ENCODE measurements around the gene TTC23L. TPM values are rescaled to one million over a fixed set of nuclear protein-coding genes. Genes with fewer than 3 reads are reported as not detected.

Gene TTC23L
- polyA plus RNA-seq, 1 experiment, result not detected

DNA sequence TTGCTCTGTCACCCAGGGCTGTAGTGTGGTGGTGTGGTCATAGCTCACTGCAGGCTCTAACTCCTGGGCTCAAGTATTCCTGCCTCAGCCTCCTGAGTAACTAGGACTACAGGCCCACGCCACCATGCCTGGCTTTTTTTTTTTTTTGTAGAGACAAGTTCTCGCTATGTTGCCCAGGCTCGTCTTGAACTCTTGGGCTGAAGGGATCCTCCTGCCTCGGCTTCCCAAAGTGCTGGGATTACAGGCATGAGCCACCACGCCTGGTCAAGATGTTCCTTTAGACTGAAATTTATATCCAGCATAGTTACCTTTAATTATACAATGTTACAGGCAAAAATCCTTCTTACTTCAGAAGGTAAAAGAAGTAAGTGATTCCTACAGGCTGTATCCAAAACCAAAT is 88.8 kb downstream of the TTC23L start:
- TF ChIP-seq CTCF (IDR thresholded peaks at IDR 0.05; ENCODE audit: insufficient read depth, low read depth, low read length), result no peak
- CTCF ChIA-PET, result no interaction called here
- Histone ChIP-seq H3K4me3 (ENCODE audit: low read depth, low read length) (no peak overlapping the region), H3K36me3 (ENCODE audit: control insufficient read depth, insufficient read depth, low read length) (peaks cover 5% of the 10 kb centered on the region), H3K27me3 (ENCODE audit: control insufficient read depth, insufficient read depth, low read length) (no peaks in the 10 kb centered on the region)
- POLR2A ChIA-PET, result no interaction called here
- no peak for DNase-seq (ENCODE audit: low read depth)

- Histone ChIP-seq H3K36me3 (ENCODE audit: control insufficient read depth, insufficient read depth, low read length) (peaks cover 6% of the 10 kb centered on the region), H3K27me3 (ENCODE audit: control insufficient read depth, insufficient read depth, low read length) (no peaks in the 10 kb centered on the region), H3K4me3 (ENCODE audit: low read depth, low read length) (no peak overlapping the region)
- ChIA-PET POLR2A (no interaction called here), CTCF (no interaction called here)
- no peak for TF ChIP-seq CTCF (IDR thresholded peaks at IDR 0.05; ENCODE audit: insufficient read depth, low read depth, low read length)
- no peak for DNase-seq (ENCODE audit: low read depth)
Observed at GRCh38 chr5:34928267-34928666, 89.3 kb downstream of the TTC23L start.

GRCh38 chr5:34929134-34929719 is 90.3 kb downstream of the TTC23L start, which contains the start of gene DNAJC21:
TSS of gene DNAJC21 (plus strand) at chr5:34929559. CDS start at chr5:34929820, 261 bp downstream.
- CTCF ChIA-PET, result interaction anchor here (0.6 to 1.7 kb wide), 5 partner anchors 13 to 1466 kb away, joined by 3 to 8 read pairs (median 4); partner anchors contain the start of genes BRIX1 and RAD1
- no peaks in the 10 kb centered on the region for H3K27me3 ChIP-seq (ENCODE audit: control insufficient read depth, insufficient read depth, low read length)
- H3K36me3 ChIP-seq (ENCODE audit: control insufficient read depth, insufficient read depth, low read length), result peaks cover 7% of the 10 kb centered on the region
- POLR2A ChIA-PET, result interaction anchor here (0.7 to 1.2 kb wide), 3 partner anchors 10 to 276 kb away, joined by 4 to 10 read pairs (median 5); partner anchors contain the start of genes BRIX1 and RAD1
- peak; percentile 81 for DNase-seq (ENCODE audit: low read depth)
- no peak for TF ChIP-seq CTCF (IDR thresholded peaks at IDR 0.05; ENCODE audit: insufficient read depth, low read depth, low read length)
- peak within 1 kb of the TSS; percentile 96 for H3K4me3 ChIP-seq (ENCODE audit: low read depth, low read length)

DNA sequence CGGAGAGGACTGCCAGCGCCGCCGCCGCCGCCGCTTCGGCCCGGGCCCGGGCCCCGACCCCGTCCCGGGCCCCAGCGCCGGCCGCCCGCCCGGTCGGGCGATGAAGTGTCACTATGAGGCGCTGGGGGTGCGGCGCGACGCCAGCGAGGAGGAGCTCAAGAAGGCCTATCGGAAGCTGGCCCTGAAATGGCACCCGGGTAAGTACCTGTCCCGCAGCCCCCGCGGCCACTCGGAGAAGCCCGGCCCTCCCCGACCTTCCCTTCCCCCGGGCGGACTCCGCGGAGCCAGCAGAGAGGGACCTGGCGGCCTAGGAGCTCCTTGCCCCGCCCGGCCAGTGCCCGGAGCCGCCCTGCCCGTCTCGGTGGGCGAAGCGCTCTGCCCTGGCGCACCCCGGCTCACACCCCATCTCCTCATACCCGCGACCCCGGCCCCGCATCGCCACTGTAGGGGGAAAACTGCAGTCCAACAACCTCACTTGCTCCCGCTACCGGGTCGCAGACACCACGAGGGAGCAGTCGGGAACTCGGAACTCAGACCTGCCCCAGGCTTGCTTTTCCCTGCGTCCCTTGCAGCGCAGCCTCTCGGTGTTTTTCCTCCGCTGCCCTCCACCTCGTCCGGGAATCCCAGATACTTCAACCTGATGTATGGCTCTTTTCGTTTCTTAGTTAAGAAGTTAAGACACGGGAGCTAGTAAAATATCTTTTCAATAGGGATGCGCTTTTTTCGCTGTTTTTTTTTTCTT is 90.9 kb downstream of the TTC23L start:
- ChIA-PET CTCF (interaction anchor here (1.2 to 1.7 kb wide), 4 partner anchors 10 to 17 kb away, joined by 4 to 8 read pairs (median 4); partner anchors contain the start of genes BRIX1 and RAD1), POLR2A (interaction anchor here (0.6 to 1.2 kb wide), 3 partner anchors 10 to 302 kb away, joined by 4 to 10 read pairs (median 5); partner anchors contain the start of genes BRIX1 and RAD1)
- no peak for TF ChIP-seq CTCF (IDR thresholded peaks at IDR 0.05; ENCODE audit: insufficient read depth, low read depth, low read length)
- peak overlapping the region; percentile 96 for H3K4me3 ChIP-seq (ENCODE audit: low read depth, low read length)
- no peaks in the 10 kb centered on the region for H3K27me3 ChIP-seq (ENCODE audit: control insufficient read depth, insufficient read depth, low read length)
- no peak for DNase-seq (ENCODE audit: low read depth)
- H3K36me3 ChIP-seq (ENCODE audit: control insufficient read depth, insufficient read depth, low read length), result peaks cover 7% of the 10 kb centered on the region

- peaks cover 7% of the 10 kb centered on the region for H3K36me3 ChIP-seq (ENCODE audit: control insufficient read depth, insufficient read depth, low read length)
- POLR2A ChIA-PET, result no interaction called here
- CTCF ChIA-PET, result interaction anchor here (1.2 to 1.7 kb wide), 3 partner anchors 10 to 14 kb away, joined by 4 to 8 read pairs (median 4); partner anchors contain the start of genes BRIX1 and RAD1
- no peak for TF ChIP-seq CTCF (IDR thresholded peaks at IDR 0.05; ENCODE audit: insufficient read depth, low read depth, low read length)
- H3K27me3 ChIP-seq (ENCODE audit: control insufficient read depth, insufficient read depth, low read length), result no peaks in the 10 kb centered on the region
- peak overlapping the region; percentile 96 for H3K4me3 ChIP-seq (ENCODE audit: low read depth, low read length)
- peak; percentile 34 for DNase-seq (ENCODE audit: low read depth)
Observed at GRCh38 chr5:34930462-34930844, 91.5 kb downstream of the TTC23L start.
